H1 (cell line): Measurements from ENCODE around the gene MCRS1. TPM values are rescaled to one million over a fixed set of nuclear protein-coding genes. Genes with fewer than 3 reads are reported as not detected.

ENCODE experiments used
- CTCF ChIA-PET: fragments of 300-600 bp; sonication (Branson Sonifier 250); formaldehyde crosslinking; loops from one replicate; lab custom pipeline; 2021; ENCODE audit not compliant: partially characterized antibody; lab: Charles Lee
- POLR2A ChIA-PET: fragments of 300-600 bp; sonication (Branson Sonifier 250); formaldehyde crosslinking; loops from one replicate; lab custom pipeline; 2021; ENCODE audit warnings: inconsistent platforms; ENCODE audit not compliant: partially characterized antibody; lab: Charles Lee
- DNase-seq, 2 experiments: peaks; one replicate each; pipeline versions ENCODE4 v3.0.0 to v3.0.0-alpha.2; 2010 to 2022; ENCODE audit warnings: low spot score in 2 of 2, low read depth in 1 of 2, mixed read lengths in 1 of 2
- FAIRE-seq: peaks from 2 replicates; lab custom pipeline; 2011; peaks lifted over from hg19 to GRCh38; lab: Jason Lieb, UNC
- H2AFZ ChIP-seq: 2 replicates; pipeline ENCODE4 v1.8.1; 2012; ENCODE audit warnings: low read length, inconsistent platforms
- H2AK5ac ChIP-seq: 2 replicates; pipeline ENCODE4 v1.6.1; 2013; ENCODE audit warnings: low read depth, low read length
- H2BK120ac ChIP-seq: replicated peaks from 2 replicates; pipeline ENCODE3; 2013; ENCODE audit warnings: low read depth, low read length, inconsistent platforms
- H2BK12ac ChIP-seq: 2 replicates; pipeline ENCODE4 v1.6.1; 2013; ENCODE audit warnings: low read depth, low read length
- H2BK15ac ChIP-seq: 2 replicates; pipeline ENCODE4 v1.6.1; 2013; ENCODE audit warnings: low read length
- H2BK20ac ChIP-seq: 2 replicates; pipeline ENCODE4 v1.6.1; 2013; ENCODE audit warnings: low read length
- H2BK5ac ChIP-seq: 2 replicates; pipeline ENCODE4 v1.6.1; 2013; ENCODE audit warnings: low read depth, low read length
- H3K14ac ChIP-seq: 2 replicates; pipeline ENCODE4 v1.6.1; 2013; ENCODE audit warnings: inconsistent platforms; ENCODE audit not compliant: insufficient read length
- H3K18ac ChIP-seq: 2 replicates; pipeline ENCODE4 v1.6.1; 2013; ENCODE audit warnings: low read length; ENCODE audit errors: extremely low read depth
- H3K23ac ChIP-seq: 2 replicates; pipeline ENCODE4 v1.6.1; 2013; ENCODE audit warnings: inconsistent platforms; ENCODE audit not compliant: insufficient read length
- H3K23me2 ChIP-seq: 2 replicates; pipeline ENCODE4 v1.6.1; 2013; ENCODE audit warnings: low read depth, low read length
- H3K27ac ChIP-seq: 2 replicates; pipeline ENCODE4 v1.6.1; 2011; ENCODE audit warnings: low read depth, low read length, inconsistent platforms
- H3K27me3 ChIP-seq, 4 experiments: replicated peaks in 1 of 4; 1 replicate in 1 of 4; 2 replicates in 3 of 4; pipeline versions ENCODE4 v1.6.1 to v1.8.1; 2011 to 2013; ENCODE audit warnings: low read length in 3 of 4, mild to moderate bottlenecking in 3 of 4, inconsistent platforms in 2 of 4, mixed read lengths in 2 of 4, moderate library complexity in 1 of 4; ENCODE audit not compliant: control insufficient read depth in 3 of 4, insufficient read depth in 3 of 4; ENCODE audit errors: extremely low read depth in 1 of 4
- H3K36me3 ChIP-seq, 4 experiments: 2 replicates each; pipeline versions ENCODE4 v1.6.1 to v1.8.1; 2011 to 2013; ENCODE audit warnings: mild to moderate bottlenecking in 4 of 4, low read length in 3 of 4, moderate library complexity in 2 of 4, control low read depth in 1 of 4, inconsistent platforms in 1 of 4; ENCODE audit not compliant: insufficient read depth in 4 of 4, control insufficient read depth in 2 of 4
- H3K4ac ChIP-seq: replicated peaks from 2 replicates; pipeline ENCODE3; 2013; ENCODE audit warnings: low read length, low read depth, mixed read lengths, inconsistent platforms; ENCODE audit not compliant: insufficient read length
- H3K4me1 ChIP-seq, 4 experiments: replicated peaks in 1 of 4; 1 replicate in 1 of 4; 2 replicates in 3 of 4; pipeline versions ENCODE4 v1.6.1 to v1.8.1; 2011 to 2013; ENCODE audit warnings: low read length in 3 of 4, inconsistent platforms in 2 of 4, mixed read lengths in 1 of 4; ENCODE audit not compliant: insufficient read depth in 4 of 4, control insufficient read depth in 3 of 4
- H3K4me2 ChIP-seq, 2 experiments: 2 replicates each; pipeline versions ENCODE4 v1.6.1 to v1.8.1; 2011 to 2013; ENCODE audit warnings: low read depth in 2 of 2, low read length in 2 of 2, control low read depth in 1 of 2, inconsistent platforms in 1 of 2, mild to moderate bottlenecking in 1 of 2; ENCODE audit not compliant: insufficient read depth in 1 of 2
- H3K4me3 ChIP-seq, 4 experiments: fragments of 200-600, 300-600 bp in 1 of 4; sonication (generic), shearing (Covaris generic), sonication (Bioruptor Twin) in 1 of 4; 2 replicates each; pipeline versions ENCODE4 v1.5.1 to v1.8.1; 2011 to 2016; ENCODE audit warnings: low read length in 4 of 4, low read depth in 3 of 4, control low read depth in 2 of 4, inconsistent platforms in 2 of 4, mild to moderate bottlenecking in 2 of 4, mixed read lengths in 1 of 4, moderate library complexity in 1 of 4; ENCODE audit not compliant: insufficient read depth in 2 of 4; ENCODE audit errors: extremely low read depth in 1 of 4
- H3K56ac ChIP-seq: replicated peaks from 2 replicates; pipeline ENCODE3; 2013; ENCODE audit warnings: low read depth, mild to moderate bottlenecking, mixed read lengths, low read length, inconsistent platforms; ENCODE audit not compliant: insufficient read length
- H3K79me1 ChIP-seq: 2 replicates; pipeline ENCODE4 v1.6.1; 2013; ENCODE audit warnings: low read depth, low read length, control low read depth
- H3K79me2 ChIP-seq, 2 experiments: 2 replicates each; pipeline versions ENCODE4 v1.6.1 to v1.8.1; 2012 to 2013; ENCODE audit warnings: low read length in 2 of 2, mild to moderate bottlenecking in 2 of 2, inconsistent platforms in 1 of 2; ENCODE audit not compliant: insufficient read depth in 2 of 2, control insufficient read depth in 1 of 2
- H3K9ac ChIP-seq, 4 experiments: replicated peaks in 1 of 4; 1 replicate in 1 of 4; 2 replicates in 3 of 4; pipeline versions ENCODE4 v1.6.1 to v1.8.1; 2011 to 2013; ENCODE audit warnings: low read depth in 3 of 4, low read length in 3 of 4, control low read depth in 2 of 4, mild to moderate bottlenecking in 2 of 4, moderate library complexity in 2 of 4, inconsistent platforms in 1 of 4; ENCODE audit errors: extremely low read depth in 1 of 4
- H3K9me3 ChIP-seq, 2 experiments: 2 replicates each; pipeline versions ENCODE4 v1.6.1 to v1.8.1; 2012 to 2013; ENCODE audit warnings: mild to moderate bottlenecking in 2 of 2, moderate library complexity in 2 of 2, control low read depth in 1 of 2, inconsistent platforms in 1 of 2, low read depth in 1 of 2, low read length in 1 of 2, mixed read lengths in 1 of 2; ENCODE audit not compliant: insufficient read depth in 2 of 2
- H4K20me1 ChIP-seq, 2 experiments: replicated peaks in 1 of 2; 2 replicates each; pipeline versions ENCODE3 to v1.8.1; 2011 to 2013; ENCODE audit warnings: inconsistent platforms in 2 of 2, low read length in 2 of 2, mild to moderate bottlenecking in 1 of 2; ENCODE audit not compliant: insufficient read depth in 2 of 2, control insufficient read depth in 1 of 2
- H4K5ac ChIP-seq: 2 replicates; pipeline ENCODE4 v1.6.1; 2013; ENCODE audit warnings: low read length, low read depth, mixed read lengths, inconsistent platforms; ENCODE audit not compliant: insufficient read length
- H4K8ac ChIP-seq: 2 replicates; pipeline ENCODE4 v1.8.0; 2013; ENCODE audit warnings: mild to moderate bottlenecking, moderate library complexity, low read length, inconsistent platforms; ENCODE audit not compliant: insufficient read depth; ENCODE audit errors: extremely low read depth
- H4K91ac ChIP-seq: replicated peaks from 2 replicates; pipeline ENCODE3; 2013; ENCODE audit warnings: low read length, mixed read lengths, inconsistent platforms; ENCODE audit not compliant: insufficient read length
- ATF3 ChIP-seq: IDR thresholded peaks from 2 replicates; pipeline ENCODE4 v1.6.1; 2011; ENCODE audit warnings: low read depth, mild to moderate bottlenecking, low read length; ENCODE audit not compliant: insufficient read depth
- CBX5 ChIP-seq: fragments of 300-800, 300-1000 bp; sonication (generic); IDR thresholded peaks from 2 replicates; pipeline ENCODE4 v1.7.1; 2016; ENCODE audit warnings: antibody characterized with exemption, low read length, low read depth
- CEBPB ChIP-seq: IDR thresholded peaks from 2 replicates; pipeline ENCODE4 v1.6.1; 2012; ENCODE audit warnings: low read depth, low read length
- CTBP2 ChIP-seq: IDR thresholded peaks from 2 replicates; pipeline ENCODE4 v1.7.0; 2011; ENCODE audit warnings: borderline replicate concordance, mild to moderate bottlenecking, moderate library complexity, mixed read lengths, low read length; ENCODE audit not compliant: insufficient read depth, insufficient read length
- FOSL1 ChIP-seq: IDR thresholded peaks from 2 replicates; pipeline ENCODE4 v1.6.1; 2011; ENCODE audit warnings: mild to moderate bottlenecking, low read depth, low read length, moderate library complexity; ENCODE audit not compliant: insufficient read depth
- KDM5A ChIP-seq: fragments of 200-600 bp; IDR thresholded peaks from 2 replicates; pipeline ENCODE4 v1.7.1; 2012; ENCODE audit warnings: mild to moderate bottlenecking, low read length, inconsistent platforms, mixed read lengths
- MAX ChIP-seq: IDR thresholded peaks from 2 replicates; pipeline ENCODE4 v1.6.1; 2012; ENCODE audit warnings: inconsistent platforms
- POLR2AphosphoS5 ChIP-seq: IDR thresholded peaks from 2 replicates; pipeline ENCODE4 v1.6.1; 2011; ENCODE audit warnings: low read depth, low read length
- RBBP5 ChIP-seq: IDR thresholded peaks from 2 replicates; pipeline ENCODE4 v1.7.1; 2012; ENCODE audit warnings: low read depth, mild to moderate bottlenecking, inconsistent platforms, low read length, moderate library complexity, borderline replicate concordance
- SAP30 ChIP-seq: fragments of 300-600 bp; sonication (generic); IDR thresholded peaks from 2 replicates; pipeline ENCODE4 v1.7.1; 2012; ENCODE audit warnings: low read length, moderate library complexity, mild to moderate bottlenecking, inconsistent platforms; ENCODE audit not compliant: insufficient read depth, insufficient replicate concordance
- SIRT6 ChIP-seq: IDR thresholded peaks from one replicate; pipeline ENCODE4 v1.7.1; 2012; ENCODE audit warnings: low read length, inconsistent platforms
- SP4 ChIP-seq: IDR thresholded peaks from 2 replicates; pipeline ENCODE4 v1.6.1; 2012; ENCODE audit warnings: low read length, inconsistent platforms
- WGBS, 2 experiments: shearing (Covaris generic) in 1 of 2; methylation state at CpG; one replicate each; pipeline versions ENCODE4 v1.1.6 to v1.1.7; 2013 to 2015; ENCODE audit warnings: low lambda C conversion rate in 2 of 2, mixed read lengths in 2 of 2, inconsistent platforms in 1 of 2, low coverage in 1 of 2, missing lambda C conversion rate in 1 of 2; ENCODE audit not compliant: insufficient replicate concordance in 2 of 2, insufficient coverage in 1 of 2, insufficient read length in 1 of 2; ENCODE audit errors: extremely low coverage in 1 of 2, missing lambda C conversion rate in 1 of 2; 5-methylcytosine and 5-hydroxymethylcytosine counted together
- polyA plus RNA-seq, 7 experiments: library from polyadenylated mRNA; depleted of rRNA in 3 of 7; stranded (reverse) in 5 of 7; unstranded in 2 of 7; fragments of >200 nt in 5 of 7; fragments of 200-250 nt in 2 of 7; gene quantifications; 1 replicate in 5 of 7; 2 replicates in 1 of 7; 4 replicates in 1 of 7; pipeline versions ENCODE4 v1.2.1 to v1.2.3, GENCODE V29; 2011 to 2013; ENCODE audit warnings: missing spikeins in 2 of 7, mixed read lengths in 2 of 7
- total RNA-seq: library from RNA; stranded (reverse); fragmentation: NEBNext Ultra II Directional; extraction: Animal tissue kit (Norgen Biotek cat#: 25700); gene quantifications from 2 replicates; pipeline ENCODE4 v1.2.1, GENCODE V29; 2021

The MCRS1 gene
- total and polyA plus RNA-seq, 2 of the 8 experiments (the other 6 are each of a cell fraction or from before 2014, with no cell fraction given), result 90.3 to 139 TPM

GRCh38 chr12:49587174-49587908 is 19.4 kb upstream of the MCRS1 start:
- Histone ChIP-seq H3K36me3 (no peaks in the 10 kb centered on the region; a peak in 1 of 8 replicates), H3K4me2 (no peak overlapping the region), H3K27ac (no peak overlapping the region), H3K4me1 (no peaks in the 10 kb centered on the region; a peak in 1 of 7 replicates), H2BK5ac (no peak overlapping the region), H3K79me1 (no peaks in the 10 kb centered on the region; the same call in 1 of the 2 replicates), H2BK12ac (no peak overlapping the region), H2BK15ac (no peak overlapping the region), H2AK5ac (no peak overlapping the region), H4K5ac (no peak overlapping the region), H3K79me2 (no peaks in the 10 kb centered on the region), H2BK120ac (no peak overlapping the region), H4K20me1 (peaks cover 0 to 2% of the 10 kb centered on the region in 2 experiments), H3K27me3 (no peaks in the 10 kb centered on the region), H2BK20ac (no peak overlapping the region), H3K4me3 (no peak overlapping the region), H4K91ac (no peak overlapping the region), H3K9me3 (no peaks in the 10 kb centered on the region), H3K14ac (no peak overlapping the region), H3K18ac (no peak overlapping the region), H3K9ac (no peak overlapping the region), H3K4ac (no peak overlapping the region), H3K56ac (no peak overlapping the region), H4K8ac (no peak overlapping the region), H2AFZ (no peak overlapping the region), H3K23ac (no peak overlapping the region), H3K23me2 (no peaks in the 10 kb centered on the region; the same call in 1 of the 2 replicates)
- FAIRE-seq (no peak), DNase-seq (no peak)
- ChIA-PET POLR2A (interaction anchor here (1.6 kb wide), 1 partner anchor 15 kb away, joined by 6 read pairs; no protein-coding TSS in a partner anchor), CTCF (interaction anchor here (1.0 to 2.4 kb wide), 9 partner anchors 8 to 298 kb away, joined by 3 to 12 read pairs (median 5); no protein-coding TSS in a partner anchor)
- WGBS, 2 experiments, result 90% methylated on average over 11 of the region's 11 CpGs; no CpG with 5 or more reads in 1 of the 2 experiments
- TF ChIP-seq RBBP5 (no peak), SIRT6 (no peak), SP4 (no peak), CTBP2 (no peak), CBX5 (no peak), CEBPB (no peak), POLR2AphosphoS5 (no peak), KDM5A (no peak), FOSL1 (no peak), ATF3 (no peak), MAX (no peak), SAP30 (no peak)
